Measurements from ENCODE around the gene SLC22A17. TPM values are rescaled to one million over a fixed set of nuclear protein-coding genes. Genes with fewer than 3 reads are reported as not detected.

The SLC22A17 gene
- total and polyA plus RNA-seq, 9 of the 15 experiments (the other 6 are each of a cell fraction or from before 2014, with no cell fraction given), result 0.07 to 0.09 TPM; not detected in 7

DNA sequence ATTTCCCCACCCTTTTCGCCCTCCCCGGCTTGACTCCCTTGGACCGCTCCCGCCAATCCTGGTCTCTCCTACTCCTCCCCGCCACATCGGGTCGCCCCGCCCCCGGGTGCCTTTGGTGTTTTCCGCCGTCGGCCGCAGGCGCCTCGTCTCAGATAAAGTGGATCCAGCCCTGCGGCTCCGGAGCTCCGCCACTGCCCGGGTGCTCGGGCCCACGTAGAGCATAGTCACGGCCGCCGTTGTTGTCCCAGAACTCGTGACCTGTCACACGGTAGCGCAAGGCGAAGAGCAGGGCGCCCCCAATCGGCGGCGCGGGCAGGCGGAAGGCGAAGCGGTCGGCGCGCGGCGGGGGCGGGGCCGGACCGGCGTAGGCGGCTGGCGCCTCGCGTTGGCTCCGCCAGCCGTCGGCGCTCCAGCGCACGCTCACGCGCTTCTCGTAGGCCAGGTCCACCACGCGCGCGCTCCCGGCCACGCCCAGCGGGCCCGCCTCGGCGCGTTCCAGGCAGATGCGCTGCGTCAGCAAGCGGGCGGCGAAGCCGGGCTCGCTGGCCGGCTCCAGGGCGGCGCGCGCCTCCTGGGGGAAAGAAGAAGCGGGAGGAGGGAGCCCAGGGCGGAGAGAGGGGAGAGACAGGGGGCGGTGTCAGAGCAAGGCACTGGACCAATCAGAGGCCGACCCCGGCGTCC, 51.3 kb downstream of the SLC22A17 start (continued):
- TF ChIP-seq, protein P1, sequence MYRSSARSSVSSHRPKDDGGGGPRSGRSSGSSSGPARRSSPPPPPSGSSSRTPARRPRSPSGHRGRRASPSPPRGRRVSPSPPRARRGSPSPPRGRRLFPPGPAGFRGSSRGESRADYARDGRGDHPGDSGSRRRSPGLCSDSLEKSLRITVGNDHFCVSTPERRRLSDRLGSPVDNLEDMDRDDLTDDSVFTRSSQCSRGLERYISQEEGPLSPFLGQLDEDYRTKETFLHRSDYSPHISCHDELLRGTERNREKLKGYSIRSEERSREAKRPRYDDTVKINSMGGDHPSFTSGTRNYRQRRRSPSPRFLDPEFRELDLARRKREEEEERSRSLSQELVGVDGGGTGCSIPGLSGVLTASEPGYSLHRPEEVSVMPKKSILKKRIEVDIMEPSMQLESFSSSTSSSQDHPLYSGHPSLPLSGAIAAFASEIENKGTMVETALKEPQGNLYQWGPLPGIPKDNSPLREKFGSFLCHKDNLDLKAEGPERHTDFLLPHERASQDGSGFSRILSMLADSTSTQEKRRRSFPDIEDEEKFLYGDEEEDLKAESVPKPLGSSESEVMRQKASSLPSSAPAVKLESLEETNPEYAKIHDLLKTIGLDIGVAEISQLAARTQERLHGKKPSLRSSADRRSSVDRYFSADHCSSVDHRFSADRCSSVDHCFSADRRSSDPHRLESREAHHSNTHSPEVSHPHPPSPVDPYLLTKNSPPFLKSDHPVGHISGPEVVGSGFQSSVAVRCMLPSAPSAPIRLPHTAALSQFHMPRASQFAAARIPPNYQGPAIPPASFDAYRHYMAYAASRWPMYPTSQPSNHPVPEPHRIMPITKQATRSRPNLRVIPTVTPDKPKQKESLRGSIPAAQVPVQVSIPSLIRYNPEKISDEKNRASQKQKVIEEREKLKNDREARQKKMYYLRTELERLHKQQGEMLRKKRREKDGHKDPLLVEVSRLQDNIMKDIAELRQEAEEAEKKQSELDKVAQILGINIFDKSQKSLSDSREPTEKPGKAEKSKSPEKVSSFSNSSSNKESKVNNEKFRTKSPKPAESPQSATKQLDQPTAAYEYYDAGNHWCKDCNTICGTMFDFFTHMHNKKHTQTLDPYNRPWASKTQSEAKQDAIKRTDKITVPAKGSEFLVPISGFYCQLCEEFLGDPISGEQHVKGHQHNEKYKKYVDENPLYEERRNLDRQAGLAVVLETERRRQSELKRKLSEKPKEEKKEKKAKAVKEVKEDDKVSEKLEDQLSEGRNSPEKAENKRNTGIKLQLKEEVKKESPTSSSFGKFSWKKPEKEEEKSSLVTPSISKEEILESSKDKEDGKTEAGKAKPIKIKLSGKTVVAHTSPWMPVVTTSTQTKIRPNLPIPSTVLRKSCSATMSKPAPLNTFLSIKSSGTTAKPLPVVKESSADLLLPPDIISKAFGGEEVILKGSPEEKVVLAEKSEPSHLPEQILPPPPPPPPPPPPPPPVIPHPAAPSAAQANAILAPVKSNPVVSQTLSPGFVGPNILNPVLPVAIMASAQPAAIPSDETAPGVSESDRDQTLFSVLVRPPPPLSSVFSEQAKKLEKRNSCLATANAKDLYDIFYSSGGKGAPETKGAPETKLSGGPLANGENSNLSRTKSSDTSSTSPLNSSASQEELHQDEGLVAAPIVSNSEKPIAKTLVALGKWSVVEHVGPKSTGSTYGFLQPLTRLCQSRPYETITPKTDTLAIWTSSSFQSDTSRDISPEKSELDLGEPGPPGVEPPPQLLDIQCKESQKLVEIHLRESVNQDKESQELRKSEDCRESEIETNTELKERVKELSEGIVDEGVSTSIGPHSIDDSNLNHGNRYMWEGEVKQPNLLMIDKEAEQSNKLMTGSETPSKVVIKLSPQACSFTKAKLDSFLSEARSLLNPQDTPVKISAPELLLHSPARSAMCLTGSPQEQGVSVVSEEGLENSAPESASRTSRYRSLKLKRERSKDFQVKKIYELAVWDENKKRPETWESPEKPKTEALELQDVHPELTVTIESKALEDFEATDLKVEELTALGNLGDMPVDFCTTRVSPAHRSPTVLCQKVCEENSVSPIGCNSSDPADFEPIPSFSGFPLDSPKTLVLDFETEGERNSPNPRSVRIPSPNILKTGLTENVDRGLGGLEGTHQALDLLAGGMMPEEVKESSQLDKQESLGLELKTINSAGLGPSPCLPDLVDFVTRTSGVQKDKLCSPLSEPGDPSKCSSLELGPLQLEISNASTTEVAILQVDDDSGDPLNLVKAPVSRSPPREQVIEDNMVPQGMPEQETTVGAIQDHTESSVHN (IDR thresholded peaks at IDR 0.05; ENCODE audit: borderline replicate concordance in 1 of 2, low read depth in 1 of 2), result no peak
- no peak; the same call in 1 of the 2 replicates for TF ChIP-seq ATF1 (CRISPR knock-in tag; IDR thresholded peaks at IDR 0.05)
- TF ChIP-seq ATF1 (tag; IDR thresholded peaks at IDR 0.05), result peak; percentile 83
- TF ChIP-seq KLF10 (CRISPR knock-in tag; IDR thresholded peaks at IDR 0.05), result no peak
- no peak for TF ChIP-seq PRPF4 (IDR thresholded peaks at IDR 0.05; ENCODE audit: insufficient read depth, low read depth, low read length, poor library complexity, severe bottlenecking)
- peak; percentile 54 for TF ChIP-seq MBD2 (IDR thresholded peaks at IDR 0.05; ENCODE audit: borderline replicate concordance, low read depth)
- peak; percentile 80 for TF ChIP-seq CREM (IDR thresholded peaks at IDR 0.05; ENCODE audit: low read depth)
- TF ChIP-seq ZFP1 (CRISPR knock-in tag; IDR thresholded peaks at IDR 0.05), result no peak
- TF ChIP-seq KLF13 (tag; IDR thresholded peaks at IDR 0.05; ENCODE audit: borderline replicate concordance, low read depth), result peak; percentile 54
- TF ChIP-seq BHLHE40 (IDR thresholded peaks at IDR 0.05; ENCODE audit: low read length), result peak; percentile 93
- TF ChIP-seq ZC3H8 (IDR thresholded peaks at IDR 0.05), result no peak
- TF ChIP-seq, protein P2, sequence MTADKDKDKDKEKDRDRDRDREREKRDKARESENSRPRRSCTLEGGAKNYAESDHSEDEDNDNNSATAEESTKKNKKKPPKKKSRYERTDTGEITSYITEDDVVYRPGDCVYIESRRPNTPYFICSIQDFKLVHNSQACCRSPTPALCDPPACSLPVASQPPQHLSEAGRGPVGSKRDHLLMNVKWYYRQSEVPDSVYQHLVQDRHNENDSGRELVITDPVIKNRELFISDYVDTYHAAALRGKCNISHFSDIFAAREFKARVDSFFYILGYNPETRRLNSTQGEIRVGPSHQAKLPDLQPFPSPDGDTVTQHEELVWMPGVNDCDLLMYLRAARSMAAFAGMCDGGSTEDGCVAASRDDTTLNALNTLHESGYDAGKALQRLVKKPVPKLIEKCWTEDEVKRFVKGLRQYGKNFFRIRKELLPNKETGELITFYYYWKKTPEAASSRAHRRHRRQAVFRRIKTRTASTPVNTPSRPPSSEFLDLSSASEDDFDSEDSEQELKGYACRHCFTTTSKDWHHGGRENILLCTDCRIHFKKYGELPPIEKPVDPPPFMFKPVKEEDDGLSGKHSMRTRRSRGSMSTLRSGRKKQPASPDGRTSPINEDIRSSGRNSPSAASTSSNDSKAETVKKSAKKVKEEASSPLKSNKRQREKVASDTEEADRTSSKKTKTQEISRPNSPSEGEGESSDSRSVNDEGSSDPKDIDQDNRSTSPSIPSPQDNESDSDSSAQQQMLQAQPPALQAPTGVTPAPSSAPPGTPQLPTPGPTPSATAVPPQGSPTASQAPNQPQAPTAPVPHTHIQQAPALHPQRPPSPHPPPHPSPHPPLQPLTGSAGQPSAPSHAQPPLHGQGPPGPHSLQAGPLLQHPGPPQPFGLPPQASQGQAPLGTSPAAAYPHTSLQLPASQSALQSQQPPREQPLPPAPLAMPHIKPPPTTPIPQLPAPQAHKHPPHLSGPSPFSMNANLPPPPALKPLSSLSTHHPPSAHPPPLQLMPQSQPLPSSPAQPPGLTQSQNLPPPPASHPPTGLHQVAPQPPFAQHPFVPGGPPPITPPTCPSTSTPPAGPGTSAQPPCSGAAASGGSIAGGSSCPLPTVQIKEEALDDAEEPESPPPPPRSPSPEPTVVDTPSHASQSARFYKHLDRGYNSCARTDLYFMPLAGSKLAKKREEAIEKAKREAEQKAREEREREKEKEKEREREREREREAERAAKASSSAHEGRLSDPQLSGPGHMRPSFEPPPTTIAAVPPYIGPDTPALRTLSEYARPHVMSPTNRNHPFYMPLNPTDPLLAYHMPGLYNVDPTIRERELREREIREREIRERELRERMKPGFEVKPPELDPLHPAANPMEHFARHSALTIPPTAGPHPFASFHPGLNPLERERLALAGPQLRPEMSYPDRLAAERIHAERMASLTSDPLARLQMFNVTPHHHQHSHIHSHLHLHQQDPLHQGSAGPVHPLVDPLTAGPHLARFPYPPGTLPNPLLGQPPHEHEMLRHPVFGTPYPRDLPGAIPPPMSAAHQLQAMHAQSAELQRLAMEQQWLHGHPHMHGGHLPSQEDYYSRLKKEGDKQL (CRISPR knock-in tag; IDR thresholded peaks at IDR 0.05; ENCODE audit: borderline replicate concordance), result no peak
- TF ChIP-seq SNRNP70 (optimal IDR thresholded peaks at IDR 0.05; ENCODE audit: low read depth, low read length), result no peak
